IMR-90 (cell line): Measurements from ENCODE around the gene CPTP. TPM values are rescaled to one million over a fixed set of nuclear protein-coding genes. Genes with fewer than 3 reads are reported as not detected.

Experiments used
- ATAC-seq: fragments of 200-7000 bp; cut with Tn5 transposase; 2 replicates; pipeline ENCODE4 v1.9.1; 2020; ENCODE audit warnings: low read depth, mild to moderate bottlenecking, moderate library complexity
- BruUV-seq: library from RNA; stranded (reverse); fragments of 400-500 nt; replicated peaks from 2 replicates; lab custom pipeline; 2021; lab: Mats Ljungman, UMichigan
- CTCF ChIA-PET: fragments of 300-600 bp; formaldehyde crosslinking; extraction: SDS; loops from one replicate; lab custom pipeline; 2021; ENCODE audit warnings: antibody characterized with exemption; lab: Yijun Ruan, JAX
- POLR2A ChIA-PET: fragments of 300-600 bp; sonication (Branson Sonifier 250); formaldehyde crosslinking; loops from one replicate; lab custom pipeline; 2022; ENCODE audit warnings: antibody characterized with exemption; ENCODE audit not compliant: unreplicated experiment; lab: Charles Lee
- DNase-seq: peaks from one replicate; pipeline ENCODE4 v3.0.0; 2013
- H2AFZ ChIP-seq: replicated peaks from 2 replicates; pipeline ENCODE3; 2013; ENCODE audit warnings: low read length, mild to moderate bottlenecking; ENCODE audit not compliant: poor library complexity
- H2AK5ac ChIP-seq: 2 replicates; pipeline ENCODE4 v1.6.1; 2013; ENCODE audit warnings: low read depth, low read length, inconsistent platforms
- H2AK9ac ChIP-seq: replicated peaks from 2 replicates; pipeline ENCODE3; 2013; ENCODE audit warnings: mild to moderate bottlenecking, low read depth, low read length, moderate library complexity; ENCODE audit not compliant: poor library complexity
- H2BK120ac ChIP-seq: 2 replicates; pipeline ENCODE4 v1.6.1; 2013; ENCODE audit warnings: low read depth, low read length, inconsistent platforms
- H2BK15ac ChIP-seq: 3 replicates; pipeline ENCODE4 v1.6.1; 2013; ENCODE audit warnings: low read depth, low read length, inconsistent platforms
- H2BK20ac ChIP-seq: 2 replicates; pipeline ENCODE4 v1.6.1; 2013; ENCODE audit warnings: low read depth, mild to moderate bottlenecking, inconsistent platforms, low read length, moderate library complexity
- H2BK5ac ChIP-seq: 2 replicates; pipeline ENCODE4 v1.6.1; 2013; ENCODE audit warnings: mild to moderate bottlenecking, low read depth, low read length, inconsistent platforms; ENCODE audit not compliant: poor library complexity, severe bottlenecking
- H3K14ac ChIP-seq: replicated peaks from 2 replicates; pipeline ENCODE4 v1.6.1; 2013; ENCODE audit warnings: low read depth, low read length, inconsistent platforms
- H3K18ac ChIP-seq: 2 replicates; pipeline ENCODE4 v1.6.1; 2013; ENCODE audit warnings: low read depth, low read length, control low read depth
- H3K23ac ChIP-seq: 2 replicates; pipeline ENCODE4 v1.6.1; 2013; ENCODE audit warnings: low read depth, low read length, inconsistent platforms
- H3K27ac ChIP-seq: 2 replicates; pipeline ENCODE4 v1.5.1; 2013; ENCODE audit warnings: mild to moderate bottlenecking, control low read depth, low read length; ENCODE audit not compliant: insufficient read depth
- H3K27me3 ChIP-seq: 2 replicates; pipeline ENCODE4 v1.6.1; 2013; ENCODE audit warnings: low read length; ENCODE audit not compliant: control insufficient read depth, insufficient read depth
- H3K36me3 ChIP-seq: 2 replicates; pipeline ENCODE4 v1.6.1; 2013; ENCODE audit warnings: low read length, mixed read lengths; ENCODE audit not compliant: control insufficient read depth, insufficient read depth
- H3K4ac ChIP-seq: 2 replicates; pipeline ENCODE4 v1.6.1; 2013; ENCODE audit warnings: low read depth, low read length, inconsistent platforms
- H3K4me1 ChIP-seq: 2 replicates; pipeline ENCODE4 v1.6.1; 2013; ENCODE audit warnings: low read length, mixed read lengths; ENCODE audit not compliant: control insufficient read depth, insufficient read depth
- H3K4me2 ChIP-seq: 2 replicates; pipeline ENCODE4 v1.6.1; 2013; ENCODE audit warnings: low read depth, mild to moderate bottlenecking, control low read depth, low read length, moderate library complexity
- H3K4me3 ChIP-seq: 2 replicates; pipeline ENCODE4 v1.5.1; 2013; ENCODE audit warnings: low read depth, mild to moderate bottlenecking, control low read depth, low read length, moderate library complexity; ENCODE audit not compliant: insufficient read depth
- H3K56ac ChIP-seq: 2 replicates; pipeline ENCODE4 v1.6.1; 2013; ENCODE audit warnings: low read length, inconsistent platforms; ENCODE audit not compliant: insufficient read depth; ENCODE audit errors: extremely low read depth
- H3K79me1 ChIP-seq, 2 experiments: 2 replicates each; pipeline ENCODE4 v1.6.1; 2013; ENCODE audit warnings: low read length in 2 of 2, inconsistent platforms in 1 of 2, low read depth in 1 of 2
- H3K9ac ChIP-seq: 2 replicates; pipeline ENCODE4 v1.6.1; 2013; ENCODE audit warnings: low read depth, low read length, control low read depth
- H3K9me1 ChIP-seq: 2 replicates; pipeline ENCODE4 v1.6.1; 2013; ENCODE audit warnings: low read length, inconsistent platforms; ENCODE audit not compliant: insufficient read depth
- H3K9me3 ChIP-seq: 2 replicates; pipeline ENCODE4 v1.6.1; 2013; ENCODE audit warnings: low read length; ENCODE audit not compliant: control insufficient read depth, insufficient read depth
- H4K20me1 ChIP-seq: 2 replicates; pipeline ENCODE4 v1.6.1; 2013; ENCODE audit warnings: low read length, inconsistent platforms; ENCODE audit not compliant: insufficient read depth
- H4K5ac ChIP-seq: 2 replicates; pipeline ENCODE4 v1.6.1; 2013; ENCODE audit warnings: mild to moderate bottlenecking, low read depth, low read length, control low read depth
- H4K8ac ChIP-seq, 2 experiments: 2 replicates each; pipeline ENCODE4 v1.6.1; 2013; ENCODE audit warnings: low read depth in 2 of 2, low read length in 2 of 2, control low read depth in 1 of 2, inconsistent platforms in 1 of 2
- H4K91ac ChIP-seq: 2 replicates; pipeline ENCODE4 v1.6.1; 2013; ENCODE audit warnings: low read depth, low read length, inconsistent platforms; ENCODE audit not compliant: insufficient read depth
- BHLHE40 ChIP-seq: fragments of 150-350 bp; IDR thresholded peaks from 2 replicates; pipeline ENCODE4 v1.6.1; 2016; ENCODE audit warnings: mild to moderate bottlenecking, low read depth, low read length
- CEBPB ChIP-seq: IDR thresholded peaks from 2 replicates; pipeline ENCODE4 v1.6.1; 2012; ENCODE audit warnings: low read depth, low read length, improper control_type of control experiment
- CHD1 ChIP-seq: IDR thresholded peaks from 2 replicates; pipeline ENCODE4 v1.6.1; 2012; ENCODE audit warnings: low read depth, low read length, improper control_type of control experiment
- ELK1 ChIP-seq: fragments of 150-350 bp; IDR thresholded peaks from 2 replicates; pipeline ENCODE4 v1.6.1; 2016; ENCODE audit warnings: low read depth, mild to moderate bottlenecking, low read length, moderate library complexity, borderline replicate concordance
- FOS ChIP-seq: fragments of 150-350 bp; IDR thresholded peaks from 2 replicates; pipeline ENCODE4 v1.6.1; 2016; ENCODE audit warnings: low read depth, low read length
- MAFK ChIP-seq: IDR thresholded peaks from 2 replicates; pipeline ENCODE4 v1.6.1; 2012; ENCODE audit warnings: low read depth, low read length, improper control_type of control experiment
- MAZ ChIP-seq: IDR thresholded peaks from 2 replicates; pipeline ENCODE4 v1.6.1; 2012; ENCODE audit warnings: low read depth, mild to moderate bottlenecking, low read length, improper control_type of control experiment, moderate library complexity, borderline replicate concordance
- MXI1 ChIP-seq: IDR thresholded peaks from 2 replicates; pipeline ENCODE4 v1.6.1; 2012; ENCODE audit warnings: low read depth, mild to moderate bottlenecking, low read length, moderate library complexity, borderline replicate concordance
- NFE2L2 ChIP-seq: fragments of 150-350 bp; IDR thresholded peaks from 2 replicates; pipeline ENCODE4 v1.6.1; 2016; ENCODE audit warnings: low read depth, mild to moderate bottlenecking, low read length
- POLR2A ChIP-seq: IDR thresholded peaks from 2 replicates; pipeline ENCODE4 v1.6.1; 2012; ENCODE audit warnings: mild to moderate bottlenecking, low read depth, low read length
- RAD21 ChIP-seq: IDR thresholded peaks from 2 replicates; pipeline ENCODE4 v1.6.1; 2012; ENCODE audit warnings: low read length, improper control_type of control experiment
- RFX5 ChIP-seq: IDR thresholded peaks from 2 replicates; pipeline ENCODE4 v1.8.0; 2012; ENCODE audit warnings: low read depth, mild to moderate bottlenecking, low read length, moderate library complexity
- SMC3 ChIP-seq: fragments of 150-350 bp; IDR thresholded peaks from 2 replicates; pipeline ENCODE4 v1.6.1; 2016; ENCODE audit warnings: low read depth, mild to moderate bottlenecking, antibody characterized with exemption, low read length, moderate library complexity
- USF2 ChIP-seq: fragments of 150-350 bp; IDR thresholded peaks from 2 replicates; pipeline ENCODE4 v1.6.1; 2017; ENCODE audit warnings: mild to moderate bottlenecking, antibody characterized with exemption, low read length, low read depth
- WGBS, 2 experiments: methylation state at CpG; one replicate each; pipeline versions ENCODE4 v1.1.5 to v1.1.7; 2013; ENCODE audit warnings: missing lambda C conversion rate in 2 of 2; ENCODE audit not compliant: insufficient read length in 1 of 2; ENCODE audit errors: extremely low coverage in 2 of 2; 5-methylcytosine and 5-hydroxymethylcytosine counted together
- dilution Hi-C: fragments of 300-500 bp; cut with HindIII; formaldehyde crosslinking; loops from one replicate; pipeline ENCODE4 v1.14.3; 2018; ENCODE audit warnings: low sequenced_read_pairs; ENCODE audit not compliant: unreplicated experiment
- in situ Hi-C: fragments of 300-500 bp; cut with MboI; formaldehyde crosslinking; loops from 3 replicates; pipeline ENCODE4 v1.14.3; 2019; ENCODE audit warnings: low sequenced_read_pairs, inconsistent platforms, mixed read lengths
- intact Hi-C: fragments of 100-400 bp; cut with micrococcal nuclease; formaldehyde crosslinking; loops from 2 replicates; pipeline ENCODE4 v1.10.0; 2022
- polyA plus RNA-seq, 3 experiments: library from polyadenylated mRNA; depleted of rRNA; stranded (reverse); fragments of >200 nt; gene quantifications; 2 replicates each; pipeline ENCODE4 v1.2.3, GENCODE V29; 2012; ENCODE audit warnings: low replicate concordance in 1 of 3
- total RNA-seq: library from RNA; depleted of rRNA; stranded (reverse); fragments of >200 nt; gene quantifications from 2 replicates; pipeline ENCODE4 v1.2.3, GENCODE V29; 2012
- TF ChIP-seq, protein P1 (sequence below): conservative IDR thresholded peaks from 2 replicates; pipeline ENCODE4 v1.5.1; 2012; ENCODE audit warnings: mild to moderate bottlenecking, low read depth, low read length, improper control_type of control experiment

CPTP gene
- total and polyA plus RNA-seq, 2 of the 4 experiments (the other 2 are of a cell fraction) = 2.7 to 12.1 TPM

GRCh38 chr1:1295154-1295923 is 29.3 kb upstream of the CPTP start:
- no peaks in the 10 kb centered on the region; a peak in 1 of 4 replicates for H3K79me1 ChIP-seq
- H3K14ac ChIP-seq = no peak overlapping the region
- no peak overlapping the region for H3K9ac ChIP-seq
- H4K8ac ChIP-seq = no peak overlapping the region
- no peak overlapping the region for H3K18ac ChIP-seq
- peaks cover 41% of the 10 kb centered on the region for H3K36me3 ChIP-seq
- no peak overlapping the region for H2BK20ac ChIP-seq
- no peak overlapping the region for H2AK5ac ChIP-seq
- ChIA-PET CTCF (no interaction called here), POLR2A (no interaction called here)
- H3K23ac ChIP-seq = no peak overlapping the region
- H2BK5ac ChIP-seq = no peak overlapping the region
- no peak overlapping the region for H3K4ac ChIP-seq
- H3K56ac ChIP-seq = no peak overlapping the region
- in situ Hi-C loops (no loop called here), dilution Hi-C loops (no loop called here), intact Hi-C loops (no loop called here)
- H3K27ac ChIP-seq = no peak overlapping the region
- TF ChIP-seq NFE2L2 = no peak
- TF ChIP-seq MAFK = no peak
- TF ChIP-seq BHLHE40 = no peak
- no peak for TF ChIP-seq RAD21
- no peak for TF ChIP-seq CHD1
- TF ChIP-seq MAZ = no peak
- no peak for TF ChIP-seq MXI1
- TF ChIP-seq CEBPB = no peak
- no peak for TF ChIP-seq RFX5
- TF ChIP-seq FOS = no peak
- no peak for TF ChIP-seq SMC3
- TF ChIP-seq, protein P1, sequence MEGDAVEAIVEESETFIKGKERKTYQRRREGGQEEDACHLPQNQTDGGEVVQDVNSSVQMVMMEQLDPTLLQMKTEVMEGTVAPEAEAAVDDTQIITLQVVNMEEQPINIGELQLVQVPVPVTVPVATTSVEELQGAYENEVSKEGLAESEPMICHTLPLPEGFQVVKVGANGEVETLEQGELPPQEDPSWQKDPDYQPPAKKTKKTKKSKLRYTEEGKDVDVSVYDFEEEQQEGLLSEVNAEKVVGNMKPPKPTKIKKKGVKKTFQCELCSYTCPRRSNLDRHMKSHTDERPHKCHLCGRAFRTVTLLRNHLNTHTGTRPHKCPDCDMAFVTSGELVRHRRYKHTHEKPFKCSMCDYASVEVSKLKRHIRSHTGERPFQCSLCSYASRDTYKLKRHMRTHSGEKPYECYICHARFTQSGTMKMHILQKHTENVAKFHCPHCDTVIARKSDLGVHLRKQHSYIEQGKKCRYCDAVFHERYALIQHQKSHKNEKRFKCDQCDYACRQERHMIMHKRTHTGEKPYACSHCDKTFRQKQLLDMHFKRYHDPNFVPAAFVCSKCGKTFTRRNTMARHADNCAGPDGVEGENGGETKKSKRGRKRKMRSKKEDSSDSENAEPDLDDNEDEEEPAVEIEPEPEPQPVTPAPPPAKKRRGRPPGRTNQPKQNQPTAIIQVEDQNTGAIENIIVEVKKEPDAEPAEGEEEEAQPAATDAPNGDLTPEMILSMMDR = no peak
- no peak for TF ChIP-seq USF2
- TF ChIP-seq POLR2A = no peak
- TF ChIP-seq ELK1 = no peak
- H3K4me3 ChIP-seq = no peak overlapping the region
- H2BK120ac ChIP-seq = no peak overlapping the region
- no peak overlapping the region for H3K4me2 ChIP-seq
- H3K4me1 ChIP-seq = no peaks in the 10 kb centered on the region; the same call in 1 of the 2 replicates
- H4K91ac ChIP-seq = no peak overlapping the region
- no peaks in the 10 kb centered on the region for H3K9me1 ChIP-seq
- no peak overlapping the region for H2BK15ac ChIP-seq
- no peak overlapping the region for H2AK9ac ChIP-seq
- peaks cover 30% of the 10 kb centered on the region for H4K20me1 ChIP-seq
- no peak overlapping the region for H4K5ac ChIP-seq
- WGBS, 2 experiments = 96% methylated on average over 11 of the region's 35 CpGs; no CpG with 5 or more reads in 1 of the 2 experiments
- no peaks in the 10 kb centered on the region for H3K27me3 ChIP-seq
- ATAC-seq (no peak), DNase-seq (no peak)
- BruUV-seq = no TSS peak
- H2AFZ ChIP-seq = no peak overlapping the region
- H3K9me3 ChIP-seq = no peaks in the 10 kb centered on the region
